A673 (cell line): ENCODE data around the gene TTLL12.

Experiments used
- CTCF ChIP-seq: fragments of 300-800, 200-600 bp; sonication (generic); conservative IDR thresholded peaks from 2 replicates; pipeline ENCODE4 v1.5.1; 2017; ENCODE audit warnings: low read depth, mild to moderate bottlenecking, antibody characterized with exemption, low read length, moderate library complexity, mixed read lengths
- EZH2 ChIP-seq: fragments of 200-600 bp; sonication (generic); IDR thresholded peaks from 2 replicates; pipeline ENCODE4 v1.6.1; 2017; ENCODE audit warnings: borderline replicate concordance, low read depth, mild to moderate bottlenecking, mixed read lengths, antibody characterized with exemption, low read length; ENCODE audit not compliant: poor library complexity, severe bottlenecking

GRCh38 chr22:43176090-43176489 lies 10.8 kb downstream of the TTLL12 start:
- TF ChIP-seq CTCF (no peak), EZH2 (no peak)
